Ovary (tissue), 3 donors: ENCODE results near the gene DNAJC16.

Experiments used
- EP300 ChIP-seq: sonication (generic); formaldehyde crosslinking; IDR thresholded peaks from one replicate; pipeline ENCODE4 v1.6.1; 2017; ENCODE audit warnings: antibody characterized with exemption
- TF ChIP-seq, protein P1 (sequence below), 3 donors: fragments of 450-650 bp in 2 of 3; fragments of 200-600 bp in 1 of 3; IDR thresholded peaks; one replicate each; pipeline versions ENCODE4 v1.5.1 to v1.8.0; 2016 to 2022; ENCODE audit warnings: antibody characterized with exemption in 3 of 3, mild to moderate bottlenecking in 1 of 3
- donor health status: DM: no; HTN: no; CAD: no.

DNA sequence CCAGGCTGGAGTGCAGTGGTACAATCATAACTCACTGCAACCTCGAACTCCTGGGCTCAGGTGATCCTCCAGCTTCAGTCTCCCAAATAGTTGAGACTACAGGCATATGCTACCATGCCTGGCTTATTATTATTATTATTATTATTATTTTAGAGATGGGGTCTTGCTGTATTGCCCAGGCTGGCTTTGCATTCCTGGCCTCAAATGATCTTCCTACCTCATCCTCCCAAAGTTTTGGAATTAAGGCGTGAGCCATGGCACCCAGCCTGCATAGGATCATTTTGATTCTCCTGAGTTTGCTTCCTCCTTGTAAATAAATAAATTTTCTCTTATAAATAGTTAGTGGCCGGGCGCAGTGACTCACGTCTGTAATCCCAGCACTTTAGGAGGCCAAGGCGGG, 96.8 kb downstream of the DNAJC16 start:
- TF ChIP-seq, protein P1, sequence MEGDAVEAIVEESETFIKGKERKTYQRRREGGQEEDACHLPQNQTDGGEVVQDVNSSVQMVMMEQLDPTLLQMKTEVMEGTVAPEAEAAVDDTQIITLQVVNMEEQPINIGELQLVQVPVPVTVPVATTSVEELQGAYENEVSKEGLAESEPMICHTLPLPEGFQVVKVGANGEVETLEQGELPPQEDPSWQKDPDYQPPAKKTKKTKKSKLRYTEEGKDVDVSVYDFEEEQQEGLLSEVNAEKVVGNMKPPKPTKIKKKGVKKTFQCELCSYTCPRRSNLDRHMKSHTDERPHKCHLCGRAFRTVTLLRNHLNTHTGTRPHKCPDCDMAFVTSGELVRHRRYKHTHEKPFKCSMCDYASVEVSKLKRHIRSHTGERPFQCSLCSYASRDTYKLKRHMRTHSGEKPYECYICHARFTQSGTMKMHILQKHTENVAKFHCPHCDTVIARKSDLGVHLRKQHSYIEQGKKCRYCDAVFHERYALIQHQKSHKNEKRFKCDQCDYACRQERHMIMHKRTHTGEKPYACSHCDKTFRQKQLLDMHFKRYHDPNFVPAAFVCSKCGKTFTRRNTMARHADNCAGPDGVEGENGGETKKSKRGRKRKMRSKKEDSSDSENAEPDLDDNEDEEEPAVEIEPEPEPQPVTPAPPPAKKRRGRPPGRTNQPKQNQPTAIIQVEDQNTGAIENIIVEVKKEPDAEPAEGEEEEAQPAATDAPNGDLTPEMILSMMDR (IDR thresholded peaks at IDR 0.05) = no peak
- no peak for TF ChIP-seq EP300
